Natural killer cell (primary cell): Measurements from ENCODE around the gene FGGY. TPM values are rescaled to one million over a fixed set of nuclear protein-coding genes. Genes with fewer than 3 reads are reported as not detected.
"Not testable (repeated sequence)": the region's sequence is repeated elsewhere in the genome, so short reads cannot be mapped to it uniquely, and the experiment has no call there.

Experiments
- ATAC-seq, 3 donors: fragments of 150-1000 bp in 2 of 3; fragments of 200-7000 bp in 1 of 3; cut with Tn5 transposase; 1 replicate in 1 of 3; 2 replicates in 2 of 3; pipeline ENCODE4 v1.10.0; 2021; ENCODE audit warnings: mild to moderate bottlenecking in 2 of 3, moderate library complexity in 2 of 3
- DNase-seq, 2 donors: peaks; one replicate each; pipeline versions ENCODE4 v3.0.0 to v3.0.0-alpha.2; 2013 to 2021; ENCODE audit warnings: mixed read lengths in 1 of 2
- H3K27ac ChIP-seq: one replicate; pipeline ENCODE4 v1.5.1; 2013; ENCODE audit warnings: mild to moderate bottlenecking, low read length
- H3K27me3 ChIP-seq: one replicate; pipeline ENCODE4 v1.6.1; 2013; ENCODE audit warnings: low read length; ENCODE audit not compliant: control insufficient read depth, insufficient read depth
- H3K36me3 ChIP-seq: one replicate; pipeline ENCODE4 v1.6.1; 2013; ENCODE audit warnings: low read length; ENCODE audit not compliant: control insufficient read depth, insufficient read depth
- H3K4me1 ChIP-seq: one replicate; pipeline ENCODE4 v1.6.1; 2013; ENCODE audit warnings: low read length; ENCODE audit not compliant: control insufficient read depth, insufficient read depth
- H3K4me3 ChIP-seq: one replicate; pipeline ENCODE4 v1.5.1; 2013; ENCODE audit warnings: low read length
- H3K9me3 ChIP-seq: one replicate; pipeline ENCODE4 v1.6.1; 2013; ENCODE audit warnings: low read length; ENCODE audit not compliant: control insufficient read depth, insufficient read depth
- H3K27ac Mint-ChIP-seq, 2 donors: one replicate each; pipeline ENCODE4 v1.8.0; 2022; ENCODE audit warnings: mild to moderate bottlenecking in 2 of 2, mixed read lengths in 2 of 2, moderate library complexity in 1 of 2
- H3K27me3 Mint-ChIP-seq, 2 donors: one replicate each; pipeline ENCODE4 v1.8.0; 2022; ENCODE audit warnings: low read depth in 2 of 2, mixed read lengths in 2 of 2
- H3K36me3 Mint-ChIP-seq: one replicate; pipeline ENCODE4 v1.8.0; 2022; ENCODE audit warnings: mixed read lengths
- H3K4me1 Mint-ChIP-seq, 2 donors: one replicate each; pipeline ENCODE4 v1.8.0; 2022; ENCODE audit warnings: mixed read lengths in 2 of 2
- H3K4me3 Mint-ChIP-seq: one replicate; pipeline ENCODE4 v1.8.0; 2022; ENCODE audit warnings: mild to moderate bottlenecking, moderate library complexity, mixed read lengths
- H3K9me3 Mint-ChIP-seq, 2 donors: one replicate each; pipeline ENCODE4 v1.8.0; 2022; ENCODE audit warnings: mixed read lengths in 2 of 2
- CTCF ChIP-seq: fragments of 200-600 bp; IDR thresholded peaks from one replicate; pipeline ENCODE4 v1.8.0; 2022; ENCODE audit warnings: antibody characterized with exemption
- WGBS: methylation state at CpG from one replicate; pipeline ENCODE4 v1.1.7; 2013; ENCODE audit warnings: missing lambda C conversion rate; ENCODE audit not compliant: insufficient coverage; 5-methylcytosine and 5-hydroxymethylcytosine counted together
- intact Hi-C: fragments of 100-400 bp; cut with micrococcal nuclease; formaldehyde crosslinking; loops from one replicate; pipeline ENCODE4 v1.14.2; 2022
- total RNA-seq, 4 donors: library from RNA; stranded (reverse); fragments of 120-200 nt in 1 of 4; gene quantifications; one replicate each; pipeline versions ENCODE4 v1.2.3 to v1.2.4, GENCODE V29; 2013 to 2022

The FGGY gene
- total RNA-seq, 3 donors from 2014 or later (not counting 1 experiment from before 2014, with no cell fraction given): 21.8 to 31.5 (median 21.8) TPM

- 98% methylated on average over 2 of the region's 2 CpGs for WGBS
- TF ChIP-seq CTCF: no peak
Observed at GRCh38 chr1:59298026-59298583, 1.2 kb downstream of the FGGY start.

GRCh38 chr1:59298710-59299346 lies 1.9 kb downstream of the FGGY start:
- no peaks in the 10 kb centered on the region for H3K9me3 ChIP-seq
- no peaks in the 10 kb centered on the region for H3K27me3 Mint-ChIP-seq
- H3K4me1 ChIP-seq: peaks cover 25% of the 10 kb centered on the region
- WGBS: over 99% methylated on average over 5 of the region's 6 CpGs
- peaks cover 0 to 3% of the 10 kb centered on the region in 2 donors for H3K9me3 Mint-ChIP-seq
- H3K4me3 ChIP-seq: no peak overlapping the region
- ATAC-seq (no peak), DNase-seq (no peak)
- peaks cover 26 to 28% of the 10 kb centered on the region in 2 donors for H3K4me1 Mint-ChIP-seq
- no peaks in the 10 kb centered on the region for H3K27me3 ChIP-seq
- H3K4me3 Mint-ChIP-seq: peak overlapping the region; percentile 68
- H3K27ac ChIP-seq: no peak overlapping the region
- peaks cover 5% of the 10 kb centered on the region for H3K36me3 Mint-ChIP-seq
- intact Hi-C loops: loop anchor here (5.0 to 10.0 kb wide), 4 partner anchors 254 to 544 kb away; no protein-coding TSS in a partner anchor
- H3K36me3 ChIP-seq: no peaks in the 10 kb centered on the region
- peak overlapping the region; percentile 94 to 95 for H3K27ac Mint-ChIP-seq
- TF ChIP-seq CTCF: no peak

More at GRCh38 chr1:59298026-59298583, 1.2 kb downstream of the FGGY start:
- H3K36me3 ChIP-seq: no peaks in the 10 kb centered on the region
- no peaks in the 10 kb centered on the region for H3K27me3 Mint-ChIP-seq
- H3K36me3 Mint-ChIP-seq: peaks cover 5% of the 10 kb centered on the region
- no peak for DNase-seq
- H3K4me1 Mint-ChIP-seq: peaks cover 33 to 35% of the 10 kb centered on the region in 2 donors
- H3K27ac Mint-ChIP-seq: peak overlapping the region; percentile 94 to 95
- H3K27ac ChIP-seq: no peak overlapping the region
- ATAC-seq: no peak
- H3K9me3 Mint-ChIP-seq: peaks cover 0 to 3% of the 10 kb centered on the region in 2 donors
- H3K4me1 ChIP-seq: peaks cover 33% of the 10 kb centered on the region
- no peaks in the 10 kb centered on the region for H3K27me3 ChIP-seq
- intact Hi-C loops: loop anchor here (5.0 to 10.0 kb wide), 4 partner anchors 253 to 543 kb away; no protein-coding TSS in a partner anchor
- no peaks in the 10 kb centered on the region for H3K9me3 ChIP-seq
- H3K4me3 ChIP-seq: no peak overlapping the region
- peak overlapping the region; percentile 68 for H3K4me3 Mint-ChIP-seq

GRCh38 chr1:59299670-59300069 lies 2.8 kb downstream of the FGGY start:
- H3K4me3 ChIP-seq, H3K9me3 Mint-ChIP-seq, ATAC-seq, H3K36me3 ChIP-seq, H3K27me3 Mint-ChIP-seq, H3K27me3 ChIP-seq, DNase-seq, H3K4me3 Mint-ChIP-seq, H3K9me3 ChIP-seq, H3K27ac Mint-ChIP-seq, H3K27ac ChIP-seq: not testable (repeated sequence)
- intact Hi-C loops: loop anchor here (5.0 to 10.0 kb wide), 4 partner anchors 255 to 545 kb away; no protein-coding TSS in a partner anchor
- peaks cover 19% of the 10 kb centered on the region for H3K4me1 ChIP-seq
- WGBS: 97% methylated on average over 11 of the region's 11 CpGs
- peaks cover 10% of the 10 kb centered on the region for H3K36me3 Mint-ChIP-seq
- H3K4me1 Mint-ChIP-seq: peaks cover 20 to 21% of the 10 kb centered on the region in 2 donors

- Histone ChIP-seq H3K4me3 (no peak overlapping the region), H3K27ac (no peak overlapping the region), H3K4me1 (peaks cover 5% of the 10 kb centered on the region), H3K27me3 (no peaks in the 10 kb centered on the region), H3K36me3 (no peaks in the 10 kb centered on the region), H3K9me3 (peaks cover 4% of the 10 kb centered on the region)
- DNase-seq (no peak), ATAC-seq (no peak)
- TF ChIP-seq CTCF: no peak
- intact Hi-C loops: no loop called here
- Mint-ChIP-seq H3K4me3 (no peak overlapping the region), H3K9me3 (peaks cover 0 to 14% of the 10 kb centered on the region in 2 donors), H3K36me3 (peaks cover 27% of the 10 kb centered on the region), H3K27me3 (no peaks in the 10 kb centered on the region), H3K27ac (no peak overlapping the region), H3K4me1 (peaks cover 2 to 13% of the 10 kb centered on the region in 2 donors)
- WGBS: 100% methylated on average over 1 of the region's 1 CpG
Observed at GRCh38 chr1:59302297-59302696, 5.4 kb downstream of the FGGY start.
